Glutamatergic neuron (in vitro differentiated cells): Measurements from ENCODE around the gene NHLRC3. TPM values are rescaled to one million over a fixed set of nuclear protein-coding genes. Genes with fewer than 3 reads are reported as not detected.

Source experiments
- DNase-seq: peaks from one replicate; pipeline ENCODE4 v3.0.0; 2022
- H3K27ac Mint-ChIP-seq: one replicate; pipeline ENCODE4 v1.8.0; 2020; ENCODE audit warnings: mild to moderate bottlenecking, mixed read lengths, inconsistent platforms; ENCODE audit not compliant: unreplicated experiment
- H3K27me3 Mint-ChIP-seq: one replicate; pipeline ENCODE4 v1.8.0; 2020; ENCODE audit warnings: mild to moderate bottlenecking, moderate library complexity, mixed read lengths, inconsistent platforms; ENCODE audit not compliant: unreplicated experiment
- H3K36me3 Mint-ChIP-seq: one replicate; pipeline ENCODE4 v1.8.0; 2020; ENCODE audit warnings: mild to moderate bottlenecking, mixed read lengths, inconsistent platforms; ENCODE audit not compliant: unreplicated experiment
- H3K4me1 Mint-ChIP-seq: one replicate; pipeline ENCODE4 v1.8.0; 2020; ENCODE audit warnings: mild to moderate bottlenecking, low read depth, mixed read lengths, inconsistent platforms; ENCODE audit not compliant: unreplicated experiment
- H3K4me3 Mint-ChIP-seq: one replicate; pipeline ENCODE4 v1.8.0; 2020; ENCODE audit warnings: mild to moderate bottlenecking, mixed read lengths, inconsistent platforms; ENCODE audit not compliant: unreplicated experiment
- H3K9me3 Mint-ChIP-seq: one replicate; pipeline ENCODE4 v1.8.0; 2020; ENCODE audit warnings: mild to moderate bottlenecking, moderate library complexity, mixed read lengths, inconsistent platforms; ENCODE audit not compliant: unreplicated experiment
- CTCF ChIP-seq: fragments of 200-600 bp; sonication (generic); IDR thresholded peaks from one replicate; pipeline ENCODE4 v1.5.0; 2021; ENCODE audit not compliant: partially characterized antibody, unreplicated experiment
- total RNA-seq: library from RNA; stranded (reverse); fragmentation: NEBNext Ultra II Directional; extraction: Animal tissue kit (Norgen Biotek cat#: 25700); gene quantifications from one replicate; pipeline ENCODE4 v1.2.1, GENCODE V29; 2021; ENCODE audit not compliant: unreplicated experiment

Gene NHLRC3
- total RNA-seq, 1 donor from 2014 or later: 16.2 TPM

GRCh38 chr13:39049274-39049673, 11.0 kb downstream of the NHLRC3 start:
- Mint-ChIP-seq H3K27me3 (no peaks in the 10 kb centered on the region), H3K27ac (no peak overlapping the region), H3K9me3 (no peaks in the 10 kb centered on the region), H3K36me3 (no peaks in the 10 kb centered on the region), H3K4me3 (no peak overlapping the region), H3K4me1 (no peaks in the 10 kb centered on the region)
- TF ChIP-seq CTCF: no peak
- no peak for DNase-seq

GRCh38 chr13:39051157-39051556, 12.9 kb downstream of the NHLRC3 start:
- TF ChIP-seq CTCF: peak; percentile 20
- Mint-ChIP-seq H3K27me3 (no peaks in the 10 kb centered on the region), H3K4me3 (no peak overlapping the region), H3K4me1 (no peaks in the 10 kb centered on the region), H3K9me3 (no peaks in the 10 kb centered on the region), H3K27ac (no peak overlapping the region), H3K36me3 (no peaks in the 10 kb centered on the region)
- no peak for DNase-seq

- Mint-ChIP-seq H3K36me3 (no peaks in the 10 kb centered on the region), H3K9me3 (no peaks in the 10 kb centered on the region), H3K27ac (no peak overlapping the region), H3K4me3 (no peak overlapping the region), H3K27me3 (no peaks in the 10 kb centered on the region), H3K4me1 (no peaks in the 10 kb centered on the region)
- no peak for DNase-seq
- no peak for TF ChIP-seq CTCF
Measured at GRCh38 chr13:39052944-39053343, 14.7 kb downstream of the NHLRC3 start.

- TF ChIP-seq CTCF: no peak
- Mint-ChIP-seq H3K9me3 (no peaks in the 10 kb centered on the region), H3K4me3 (no peak overlapping the region), H3K4me1 (no peaks in the 10 kb centered on the region), H3K27ac (no peak overlapping the region), H3K36me3 (no peaks in the 10 kb centered on the region), H3K27me3 (no peaks in the 10 kb centered on the region)
- DNase-seq: no peak
Measured at GRCh38 chr13:39054112-39054511, 15.9 kb downstream of the NHLRC3 start.

- no peak for TF ChIP-seq CTCF
- no peaks in the 10 kb centered on the region for H3K36me3 Mint-ChIP-seq
- no peaks in the 10 kb centered on the region for H3K9me3 Mint-ChIP-seq
- H3K4me1 Mint-ChIP-seq: no peaks in the 10 kb centered on the region
- H3K27me3 Mint-ChIP-seq: no peaks in the 10 kb centered on the region
- no peak for DNase-seq
- H3K27ac Mint-ChIP-seq: no peak overlapping the region
- no peak overlapping the region for H3K4me3 Mint-ChIP-seq
Measured at GRCh38 chr13:39056018-39056417, 17.8 kb downstream of the NHLRC3 start.
